ENCODE measurements around the gene MRPL18. TPM values are rescaled to one million over a fixed set of nuclear protein-coding genes. Genes with fewer than 3 reads are reported as not detected.
"Not testable (repeated sequence)": the region's sequence is repeated elsewhere in the genome, so short reads cannot be mapped to it uniquely, and the experiment has no call there.

MRPL18 gene
- total and polyA plus RNA-seq, 2 donors (not counting 1 experiment from before 2014, with no cell fraction given) = 80.4 to 87.1 TPM

DNA sequence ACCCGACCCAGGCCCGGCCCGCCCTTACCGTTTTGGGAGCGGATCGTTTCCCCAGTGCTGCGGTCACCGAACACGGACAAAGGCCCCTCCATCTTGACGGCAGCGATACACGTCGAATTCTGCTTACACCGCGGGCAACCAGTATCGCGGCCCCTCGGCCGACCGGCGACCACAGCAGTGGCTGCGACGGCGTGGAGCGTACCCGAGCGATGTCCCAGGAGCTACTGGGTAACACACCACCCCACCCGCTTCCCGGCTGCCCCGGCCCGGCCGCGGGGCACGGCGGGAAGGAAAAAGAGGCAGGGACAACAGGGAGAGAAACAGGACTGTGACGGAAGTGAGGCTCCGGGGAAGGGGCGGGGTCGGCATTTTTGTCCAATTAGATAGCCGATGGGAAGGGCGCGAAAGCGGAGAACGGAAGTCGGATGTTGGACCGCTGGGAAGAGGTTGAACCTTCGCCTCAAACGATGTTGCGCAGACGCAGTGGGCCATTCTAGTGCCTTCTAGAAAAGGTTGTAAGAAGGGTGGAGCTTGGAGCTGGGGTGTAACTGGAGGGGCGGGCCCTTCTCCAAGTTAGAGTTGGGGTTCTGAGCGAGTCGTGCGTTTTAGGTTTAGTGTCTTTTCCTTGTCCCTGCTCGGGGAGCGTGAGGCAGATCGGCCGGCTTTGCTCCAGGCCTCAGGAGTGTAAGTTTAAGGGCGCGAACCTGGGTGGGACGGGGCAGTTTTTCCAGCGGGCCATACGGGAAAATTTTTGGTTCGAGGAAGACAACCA, 704 bp upstream of the MRPL18 start, which contains the start of gene TCP1:
TSS of gene TCP1 (minus strand) at position 226 of the 772 bp plus-strand sequence. CDS start at position 92, 134 bp downstream.
- Histone ChIP-seq H3K36me3 (ENCODE audit: control insufficient read depth, insufficient read depth, low read length) (peaks cover 9% of the 10 kb centered on the region), H4K20me1 (ENCODE audit: control insufficient read depth, extremely low read depth, insufficient read depth, low read length) (no peaks in the 10 kb centered on the region), H3K79me2 (ENCODE audit: control insufficient read depth, insufficient read depth, low read length) (peaks cover 80% of the 10 kb centered on the region), H3K4me3 (replicated peaks in 1 of 4; ENCODE audit: control extremely low read depth in 1 of 4, insufficient read depth in 1 of 4, low read depth in 3 of 4, low read length in 4 of 4) (peak within 1 kb of the TSS; percentile 72 to 98 (median 90)), H3K9me3 (ENCODE audit: control insufficient read depth, insufficient read depth, low read depth, low read length) (no peaks in the 10 kb centered on the region), H3K4me2 (ENCODE audit: extremely low read depth, insufficient read depth, low read length) (peak within 1 kb of the TSS; percentile 93), H3K9ac (ENCODE audit: insufficient read depth, low read length) (peak within 1 kb of the TSS; percentile 95), H3K27ac (ENCODE audit: insufficient read depth, low read length) (peak within 1 kb of the TSS; percentile 85), H2AFZ (ENCODE audit: low read length) (peak within 1 kb of the TSS; percentile 89), H3K27me3 (ENCODE audit: control insufficient read depth, insufficient read depth, low read length) (no peaks in the 10 kb centered on the region), H3K4me1 (ENCODE audit: control insufficient read depth, extremely low read depth, insufficient read depth, low read length) (peaks cover 14% of the 10 kb centered on the region)
- peak; percentile 99 to 100 for DNase-seq (ENCODE audit: low read depth in 2 of 2)
- TF ChIP-seq, protein P1, sequence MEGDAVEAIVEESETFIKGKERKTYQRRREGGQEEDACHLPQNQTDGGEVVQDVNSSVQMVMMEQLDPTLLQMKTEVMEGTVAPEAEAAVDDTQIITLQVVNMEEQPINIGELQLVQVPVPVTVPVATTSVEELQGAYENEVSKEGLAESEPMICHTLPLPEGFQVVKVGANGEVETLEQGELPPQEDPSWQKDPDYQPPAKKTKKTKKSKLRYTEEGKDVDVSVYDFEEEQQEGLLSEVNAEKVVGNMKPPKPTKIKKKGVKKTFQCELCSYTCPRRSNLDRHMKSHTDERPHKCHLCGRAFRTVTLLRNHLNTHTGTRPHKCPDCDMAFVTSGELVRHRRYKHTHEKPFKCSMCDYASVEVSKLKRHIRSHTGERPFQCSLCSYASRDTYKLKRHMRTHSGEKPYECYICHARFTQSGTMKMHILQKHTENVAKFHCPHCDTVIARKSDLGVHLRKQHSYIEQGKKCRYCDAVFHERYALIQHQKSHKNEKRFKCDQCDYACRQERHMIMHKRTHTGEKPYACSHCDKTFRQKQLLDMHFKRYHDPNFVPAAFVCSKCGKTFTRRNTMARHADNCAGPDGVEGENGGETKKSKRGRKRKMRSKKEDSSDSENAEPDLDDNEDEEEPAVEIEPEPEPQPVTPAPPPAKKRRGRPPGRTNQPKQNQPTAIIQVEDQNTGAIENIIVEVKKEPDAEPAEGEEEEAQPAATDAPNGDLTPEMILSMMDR (conservative IDR thresholded peaks at IDR 0.05 in 1 of 2, IDR thresholded peaks at IDR 0.05 in 1 of 2; ENCODE audit: low read depth in 1 of 2, low read length in 2 of 2) = no peak
- no peak for TF ChIP-seq EZH2 (IDR thresholded peaks at IDR 0.05; ENCODE audit: low read length, missing control alignments)

DNA sequence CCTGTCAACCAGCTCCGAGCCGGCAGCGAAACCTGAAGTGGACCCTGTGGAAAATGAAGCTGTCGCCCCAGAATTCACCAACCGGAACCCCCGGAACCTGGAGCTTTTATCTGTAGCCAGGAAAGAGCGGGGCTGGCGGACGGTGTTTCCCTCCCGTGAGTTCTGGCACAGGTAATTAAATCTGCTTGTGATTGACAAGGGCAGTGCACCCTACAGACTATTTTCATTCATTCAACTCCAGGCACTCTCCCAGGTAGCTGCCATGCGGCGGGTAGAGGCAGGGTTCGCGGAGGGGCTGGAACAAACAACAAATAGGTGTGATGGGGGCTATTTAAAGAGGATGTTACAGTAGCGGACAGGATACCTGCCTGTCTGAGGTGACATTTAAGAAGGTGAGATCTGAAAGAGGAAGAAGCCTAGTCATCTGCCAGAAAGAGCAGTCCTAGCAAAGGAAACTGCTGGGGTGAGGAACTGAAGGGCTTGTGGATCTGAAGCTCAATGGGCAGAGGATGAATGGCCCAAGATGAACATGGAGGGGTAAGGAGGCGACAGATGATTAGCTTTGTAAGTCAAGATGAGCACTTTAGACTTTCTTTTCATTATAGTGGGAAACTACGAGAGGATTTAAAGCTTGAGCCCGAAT, 810 bp downstream of the MRPL18 start:
- peaks cover 4% of the 10 kb centered on the region for H3K36me3 ChIP-seq (ENCODE audit: control insufficient read depth, insufficient read depth, low read length)
- no peak for DNase-seq (ENCODE audit: low read depth in 2 of 2)

DNA sequence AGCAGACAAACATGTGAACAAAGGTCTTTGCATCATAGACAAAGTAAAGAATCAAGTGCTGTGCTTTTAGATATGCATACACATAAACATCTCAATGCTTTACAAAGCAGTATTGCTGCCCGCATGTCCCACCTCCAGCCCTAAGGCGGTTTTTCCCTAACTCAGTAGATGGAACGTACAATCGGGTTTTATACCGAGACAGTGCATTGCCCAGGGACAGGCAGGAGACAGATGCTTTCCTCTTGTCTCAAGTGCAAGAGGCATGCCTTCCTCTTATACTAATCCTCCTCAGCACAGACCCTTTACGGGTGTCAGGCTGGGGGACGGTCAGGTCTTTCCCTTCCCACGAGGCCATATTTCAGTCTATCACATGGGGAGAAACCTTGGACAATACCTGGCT, 4.7 kb downstream of the MRPL18 start:
- not testable (repeated sequence) for H3K4me1 ChIP-seq (ENCODE audit: control insufficient read depth, extremely low read depth, insufficient read depth, low read length); H4K20me1 ChIP-seq (ENCODE audit: control insufficient read depth, extremely low read depth, insufficient read depth, low read length); H3K27ac ChIP-seq (ENCODE audit: insufficient read depth, low read length); DNase-seq (ENCODE audit: low read depth in 2 of 2); H3K36me3 ChIP-seq (ENCODE audit: control insufficient read depth, insufficient read depth, low read length); H2AFZ ChIP-seq (ENCODE audit: low read length); H3K9ac ChIP-seq (ENCODE audit: insufficient read depth, low read length); H3K9me3 ChIP-seq (ENCODE audit: control insufficient read depth, insufficient read depth, low read depth, low read length); H3K4me3 ChIP-seq (replicated peaks in 1 of 4; ENCODE audit: control extremely low read depth in 1 of 4, insufficient read depth in 1 of 4, low read depth in 3 of 4, low read length in 4 of 4); H3K4me2 ChIP-seq (ENCODE audit: extremely low read depth, insufficient read depth, low read length); H3K27me3 ChIP-seq (ENCODE audit: control insufficient read depth, insufficient read depth, low read length)
- H3K79me2 ChIP-seq (ENCODE audit: control insufficient read depth, insufficient read depth, low read length) = peaks cover 32% of the 10 kb centered on the region

More for the DNA sequence above, 810 bp downstream of the MRPL18 start:
- no peaks in the 10 kb centered on the region for H3K9me3 ChIP-seq (ENCODE audit: control insufficient read depth, insufficient read depth, low read depth, low read length)
- H3K4me2 ChIP-seq (ENCODE audit: extremely low read depth, insufficient read depth, low read length) = peak overlapping the region; percentile 82
- peaks cover 65% of the 10 kb centered on the region for H3K79me2 ChIP-seq (ENCODE audit: control insufficient read depth, insufficient read depth, low read length)
- TF ChIP-seq, protein P1 (conservative IDR thresholded peaks at IDR 0.05 in 1 of 2, IDR thresholded peaks at IDR 0.05 in 1 of 2; ENCODE audit: low read depth in 1 of 2, low read length in 2 of 2) = no peak
- TF ChIP-seq EZH2 (IDR thresholded peaks at IDR 0.05; ENCODE audit: low read length, missing control alignments) = no peak
- peak overlapping the region; percentile 89 for H2AFZ ChIP-seq (ENCODE audit: low read length)
- no peaks in the 10 kb centered on the region for H4K20me1 ChIP-seq (ENCODE audit: control insufficient read depth, extremely low read depth, insufficient read depth, low read length)
- H3K27me3 ChIP-seq (ENCODE audit: control insufficient read depth, insufficient read depth, low read length) = no peaks in the 10 kb centered on the region
- H3K4me1 ChIP-seq (ENCODE audit: control insufficient read depth, extremely low read depth, insufficient read depth, low read length) = peaks cover 14% of the 10 kb centered on the region
- H3K9ac ChIP-seq (ENCODE audit: insufficient read depth, low read length) = peak overlapping the region; percentile 57
- peak overlapping the region; percentile 79 for H3K27ac ChIP-seq (ENCODE audit: insufficient read depth, low read length)
- peak overlapping the region; percentile 53 to 98 (median 86) for H3K4me3 ChIP-seq (replicated peaks in 1 of 4; ENCODE audit: control extremely low read depth in 1 of 4, insufficient read depth in 1 of 4, low read depth in 3 of 4, low read length in 4 of 4)

All from fibroblast of lung (primary cell).